Measurements from ENCODE around the gene IL19. TPM values are rescaled to one million over a fixed set of nuclear protein-coding genes. Genes with fewer than 3 reads are reported as not detected.

The IL19 gene
- total and polyA plus RNA-seq, 2 of the 13 experiments (the other 11 are each of a cell fraction or from before 2014, with no cell fraction given), result not detected

DNA sequence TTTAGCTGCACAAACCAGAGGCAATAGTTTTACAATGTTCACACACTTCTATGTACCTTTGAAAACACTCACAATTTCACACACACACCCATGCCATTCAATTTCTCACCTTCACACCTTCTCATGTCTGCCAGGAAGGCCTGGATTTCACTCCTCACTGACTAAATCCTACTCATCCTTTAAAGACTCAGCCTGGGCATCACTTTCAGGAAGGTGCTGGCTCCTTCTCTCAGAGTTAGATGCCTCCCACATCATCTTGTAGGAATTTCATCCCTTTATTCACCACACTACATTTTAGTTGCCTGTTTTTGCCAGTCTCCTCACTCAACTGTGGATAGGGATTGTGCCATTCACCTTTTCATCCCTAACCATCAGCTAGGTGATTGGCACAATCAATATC is 97.1 kb downstream of the IL19 start:
- POLR2A ChIA-PET, result no interaction called here
- Histone ChIP-seq H3K4me3 (replicated peaks in 1 of 3; ENCODE audit: insufficient read depth in 1 of 3, low read depth in 2 of 3, low read length in 3 of 3) (no peak overlapping the region), H4K20me1 (ENCODE audit: insufficient read depth, low read length) (no peaks in the 10 kb centered on the region), H3K27me3 (ENCODE audit: control insufficient read depth in 1 of 2, insufficient read depth in 2 of 2, low read length in 2 of 2) (peaks cover 0 to 5% of the 10 kb centered on the region in 2 experiments; a peak in 1 of 5 replicates), H3K4me2 (ENCODE audit: low read depth, low read length) (no peak overlapping the region), H3K27ac (ENCODE audit: extremely low read length, insufficient read depth, low read length) (no peak overlapping the region), H2AFZ (ENCODE audit: low read length) (no peak overlapping the region), H3K9me3 (ENCODE audit: low read length) (no peaks in the 10 kb centered on the region), H3K9ac (ENCODE audit: insufficient read depth, low read depth, low read length) (no peak overlapping the region), H3K4me1 (ENCODE audit: insufficient read depth, low read length) (no peaks in the 10 kb centered on the region), H3K79me2 (ENCODE audit: insufficient read depth, low read length) (no peaks in the 10 kb centered on the region), H3K36me3 (replicated peaks in 1 of 2; ENCODE audit: control insufficient read depth in 1 of 2, insufficient read depth in 2 of 2, low read length in 2 of 2) (no peaks in the 10 kb centered on the region)
- DNase-seq (ENCODE audit: low spot score), result no peak
- CTCF ChIA-PET (ENCODE audit: low intra/inter-chr PET ratio, low total read pairs), result no interaction called here
- intact Hi-C loops (cut with micrococcal nuclease; ENCODE audit: unreplicated experiment) (loop anchor here (5.0 kb wide), 1 partner anchor 45 kb away; no protein-coding TSS in a partner anchor), in situ Hi-C loops (cut with HindIII; ENCODE audit: extremely low pct_ligation_motif_present, low pct_unique_long_range_greater_than_20kb) (no loop called here)
- ATAC-seq, result no peak
- no TSS peak for BruUV-seq (replicated peaks)
- TF ChIP-seq ZNF121 (CRISPR knock-in tag; IDR thresholded peaks at IDR 0.05), result no peak
- no peak for TF ChIP-seq ZNF354B (CRISPR knock-in tag; IDR thresholded peaks at IDR 0.05)
- TF ChIP-seq, protein P1, sequence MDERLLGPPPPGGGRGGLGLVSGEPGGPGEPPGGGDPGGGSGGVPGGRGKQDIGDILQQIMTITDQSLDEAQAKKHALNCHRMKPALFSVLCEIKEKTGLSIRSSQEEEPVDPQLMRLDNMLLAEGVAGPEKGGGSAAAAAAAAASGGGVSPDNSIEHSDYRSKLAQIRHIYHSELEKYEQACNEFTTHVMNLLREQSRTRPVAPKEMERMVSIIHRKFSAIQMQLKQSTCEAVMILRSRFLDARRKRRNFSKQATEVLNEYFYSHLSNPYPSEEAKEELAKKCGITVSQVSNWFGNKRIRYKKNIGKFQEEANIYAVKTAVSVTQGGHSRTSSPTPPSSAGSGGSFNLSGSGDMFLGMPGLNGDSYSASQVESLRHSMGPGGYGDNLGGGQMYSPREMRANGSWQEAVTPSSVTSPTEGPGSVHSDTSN (CRISPR knock-in tag; IDR thresholded peaks at IDR 0.05), result no peak
- TF ChIP-seq TOE1 (CRISPR knock-in tag; IDR thresholded peaks at IDR 0.05), result no peak
- TF ChIP-seq RNF2 (conservative IDR thresholded peaks at IDR 0.05; ENCODE audit: low read depth), result no peak
- no peak for TF ChIP-seq ZNF7 (CRISPR knock-in tag; IDR thresholded peaks at IDR 0.05)
- TF ChIP-seq MED13 (CRISPR knock-in tag; IDR thresholded peaks at IDR 0.05), result no peak
- TF ChIP-seq, protein P2, sequence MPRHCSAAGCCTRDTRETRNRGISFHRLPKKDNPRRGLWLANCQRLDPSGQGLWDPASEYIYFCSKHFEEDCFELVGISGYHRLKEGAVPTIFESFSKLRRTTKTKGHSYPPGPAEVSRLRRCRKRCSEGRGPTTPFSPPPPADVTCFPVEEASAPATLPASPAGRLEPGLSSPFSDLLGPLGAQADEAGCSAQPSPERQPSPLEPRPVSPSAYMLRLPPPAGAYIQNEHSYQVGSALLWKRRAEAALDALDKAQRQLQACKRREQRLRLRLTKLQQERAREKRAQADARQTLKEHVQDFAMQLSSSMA (CRISPR knock-in tag; IDR thresholded peaks at IDR 0.05), result no peak
- TF ChIP-seq KAT2B (IDR thresholded peaks at IDR 0.05; ENCODE audit: borderline replicate concordance, low read depth, low read length), result no peak
- no peak for TF ChIP-seq TMF1 (CRISPR knock-in tag; IDR thresholded peaks at IDR 0.05; ENCODE audit: low read depth)
- TF ChIP-seq ETV6 (CRISPR knock-in tag; conservative IDR thresholded peaks at IDR 0.05), result no peak
- TF ChIP-seq ZNF101 (CRISPR knock-in tag; IDR thresholded peaks at IDR 0.05; ENCODE audit: borderline replicate concordance, low read depth), result no peak
- FAIRE-seq, result no peak
